GM18517 (cell line): ENCODE results near the gene COL19A1.

Experiments
- ATAC-seq: cut with Tn5 transposase; IDR thresholded peaks from one replicate; pipeline ENCODE4 v1.9.1; 2021; ENCODE audit warnings: mild to moderate bottlenecking, moderate library complexity; ENCODE audit not compliant: unreplicated experiment

COL19A1 gene

DNA sequence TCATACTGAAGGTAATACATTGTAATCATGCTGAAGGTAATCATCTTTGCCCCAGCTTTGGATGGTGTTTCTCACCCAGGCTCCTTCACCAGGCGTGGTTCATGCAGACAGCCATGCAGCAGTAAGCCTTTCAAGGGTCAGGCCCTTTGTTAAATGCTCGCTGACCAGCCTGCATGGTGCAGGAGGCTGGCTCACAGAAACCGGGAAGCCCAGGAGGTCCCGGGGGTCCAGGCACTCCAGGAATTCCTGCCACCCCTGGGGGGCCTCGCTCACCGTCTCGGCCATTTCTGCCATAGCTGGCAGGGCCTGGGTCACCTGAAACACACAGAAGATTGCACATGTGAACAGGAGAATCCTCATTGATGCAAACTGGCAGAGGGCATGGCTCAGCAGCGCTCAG is 350.4 kb downstream of the COL19A1 start:
- no peak for ATAC-seq

- ATAC-seq = no peak
Observed at GRCh38 chr6:70219943-70220613, 353.7 kb downstream of the COL19A1 start.

GRCh38 chr6:70221025-70221714 is 354.8 kb downstream of the COL19A1 start:
- ATAC-seq = no peak

- no peak for ATAC-seq
Observed at GRCh38 chr6:70221715-70222438, 355.5 kb downstream of the COL19A1 start.

DNA sequence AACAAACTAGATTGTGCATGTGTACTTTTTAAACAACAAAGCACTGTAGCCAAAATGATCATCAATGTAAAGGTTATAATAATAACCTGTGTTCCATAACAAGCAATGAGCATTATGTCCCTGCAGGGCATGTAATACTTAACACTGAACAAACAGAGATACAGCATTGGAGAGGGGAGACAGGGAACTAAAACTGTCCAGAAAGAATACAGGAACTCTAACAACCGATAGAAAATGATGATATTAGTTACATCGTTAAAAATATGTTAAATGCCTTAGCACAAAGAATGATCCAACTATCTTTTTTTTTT is 356.0 kb downstream of the COL19A1 start:
- ATAC-seq = no peak

- no peak for ATAC-seq
Observed at GRCh38 chr6:70225055-70225454, 358.7 kb downstream of the COL19A1 start.

DNA sequence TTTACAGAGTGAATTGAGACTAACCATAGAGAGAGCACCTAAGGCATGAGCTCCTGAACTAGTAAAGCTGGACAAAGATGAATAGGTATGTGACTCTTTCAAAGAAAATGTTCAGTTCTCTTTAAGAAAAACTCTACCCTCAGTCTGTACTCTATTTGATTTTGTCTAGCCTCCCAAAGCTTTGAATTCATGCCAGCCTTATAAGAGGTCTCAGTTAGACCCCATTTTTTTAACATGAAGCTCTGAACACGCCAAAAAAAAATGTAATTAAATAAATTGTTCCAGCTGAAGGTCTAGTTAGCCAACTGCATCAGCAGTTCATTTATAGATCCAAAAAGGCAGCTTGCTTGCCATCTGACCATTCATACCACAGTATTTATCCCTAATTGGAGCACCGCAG is 365.0 kb downstream of the COL19A1 start:
- no peak for ATAC-seq

DNA sequence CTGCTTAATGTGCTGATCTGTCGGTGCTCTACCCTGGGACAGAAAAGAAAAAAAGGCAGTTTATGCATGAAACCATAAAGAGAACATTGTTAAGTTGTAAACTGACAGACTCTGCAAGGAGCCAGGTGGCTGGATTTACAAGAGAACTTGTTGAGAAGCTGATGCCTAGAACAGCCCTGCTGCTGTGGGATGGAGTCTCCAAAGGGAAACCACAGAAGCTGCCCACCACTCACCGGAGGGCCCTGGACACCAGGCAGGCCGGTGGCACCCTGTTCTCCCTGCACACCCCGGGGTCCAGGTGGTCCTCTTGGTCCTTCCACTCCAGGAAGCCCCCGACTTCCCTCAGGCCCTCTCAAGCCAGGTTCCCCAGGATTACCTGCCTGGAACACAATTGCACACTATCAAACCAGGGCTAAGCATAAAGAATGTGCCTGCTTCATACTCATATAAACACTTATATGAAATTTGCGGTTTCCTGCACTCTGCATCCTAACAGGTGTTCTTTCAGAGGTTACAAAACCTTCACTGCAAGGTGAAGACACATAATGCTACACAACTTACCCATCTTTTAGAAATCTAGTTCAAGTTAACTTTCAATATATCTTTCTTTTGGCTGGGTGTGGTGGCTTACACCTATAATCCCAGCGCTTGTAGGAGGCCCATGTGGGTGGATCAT is 368.3 kb downstream of the COL19A1 start:
- no peak for ATAC-seq

DNA sequence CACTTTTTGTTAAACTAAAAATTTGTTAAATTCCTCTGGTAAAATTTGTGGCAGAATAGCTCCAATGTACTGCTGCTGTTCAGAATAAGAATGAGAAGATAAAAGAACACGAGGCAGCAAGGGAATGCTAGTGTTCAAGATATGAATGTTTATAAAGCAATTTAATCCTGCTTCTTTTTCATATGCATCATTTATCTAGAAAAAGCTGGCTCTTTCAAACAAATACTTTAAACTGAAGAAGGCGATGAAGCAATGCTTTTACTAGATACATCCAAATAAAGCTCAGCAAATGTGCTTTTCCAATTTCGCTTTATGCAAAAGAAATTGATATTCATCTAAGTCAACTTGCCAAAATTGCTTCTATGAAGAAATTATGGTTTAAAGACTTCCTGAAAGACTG is 370.0 kb downstream of the COL19A1 start:
- no peak for ATAC-seq

GRCh38 chr6:70241031-70241430 is 374.7 kb downstream of the COL19A1 start:
- no peak for ATAC-seq

GRCh38 chr6:70241991-70242420 is 375.6 kb downstream of the COL19A1 start:
- ATAC-seq = no peak

GRCh38 chr6:70246118-70246517 is 379.8 kb downstream of the COL19A1 start:
- no peak for ATAC-seq

DNA sequence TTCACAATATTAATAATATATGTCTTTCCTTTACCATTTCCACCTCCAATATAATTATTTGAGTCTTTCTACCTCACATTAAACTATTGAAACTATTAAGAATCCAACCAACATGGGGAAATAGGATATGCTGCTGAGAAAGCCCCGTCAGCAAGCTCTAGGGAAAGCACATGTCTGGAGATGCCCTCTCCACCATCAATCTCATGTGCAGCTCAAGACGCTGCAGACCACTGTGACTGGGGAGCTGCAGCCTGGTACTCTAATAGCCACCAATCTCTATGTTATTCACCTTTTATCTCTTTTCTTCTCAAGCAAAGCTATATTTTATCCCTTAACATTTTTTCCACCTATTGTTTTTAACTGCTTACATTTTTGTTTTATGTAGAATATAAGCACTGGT is 386.2 kb downstream of the COL19A1 start:
- ATAC-seq = no peak

DNA sequence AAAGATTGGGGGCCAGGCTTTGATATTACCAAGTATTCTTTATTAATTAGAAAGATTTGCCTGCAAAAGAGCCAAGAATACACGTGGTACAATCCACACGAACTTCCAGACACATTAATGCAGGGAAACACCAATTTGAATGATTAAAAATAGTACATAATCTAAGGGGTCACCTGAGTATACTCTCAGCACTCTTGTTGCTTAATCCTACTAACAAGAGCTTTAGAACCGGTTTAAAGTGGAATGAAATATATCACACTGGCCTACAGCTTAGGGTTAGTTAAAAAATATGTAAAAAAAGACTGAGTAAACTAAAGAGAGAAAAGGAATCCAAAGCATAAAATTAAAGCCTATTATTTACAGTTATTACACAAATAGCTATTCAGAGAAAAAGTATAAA is 387.6 kb downstream of the COL19A1 start:
- ATAC-seq = no peak

DNA sequence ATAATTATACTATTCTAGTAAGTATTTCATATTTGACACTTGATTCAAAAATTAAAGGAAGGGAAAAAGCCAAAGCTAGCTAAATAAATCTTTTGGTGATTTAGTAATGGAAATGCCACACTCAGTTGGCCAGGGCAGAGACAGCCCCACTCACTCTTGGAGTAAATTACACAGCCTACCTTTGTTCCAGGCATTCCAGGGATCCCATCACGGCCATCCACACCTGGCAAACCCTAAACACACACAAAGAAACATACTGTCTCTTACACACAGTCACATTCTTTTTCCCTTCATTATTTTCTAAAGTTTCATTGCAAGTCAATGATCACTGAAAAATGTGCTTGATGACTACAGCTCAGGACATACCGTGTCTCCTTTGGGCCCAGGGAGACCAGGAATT is 388.4 kb downstream of the COL19A1 start:
- ATAC-seq = no peak

- ATAC-seq = no peak
Observed at GRCh38 chr6:70257768-70258273, 391.5 kb downstream of the COL19A1 start.

GRCh38 chr6:70258483-70258882 is 392.1 kb downstream of the COL19A1 start:
- ATAC-seq = no peak
